HG03571 (cell line): ENCODE results near the gene ATP10D.
"Not testable (repeated sequence)": the region's sequence is repeated elsewhere in the genome, so short reads cannot be mapped to it uniquely, and the experiment has no call there.

Source experiments
- ATAC-seq: cut with Tn5 transposase; IDR thresholded peaks from one replicate; pipeline ENCODE4 v1.9.1; 2021; ENCODE audit not compliant: unreplicated experiment

The ATP10D gene

GRCh38 chr4:47486727-47487126, 1.7 kb downstream of the ATP10D start:
- not testable (repeated sequence) for ATAC-seq

GRCh38 chr4:47488706-47489105, 3.6 kb downstream of the ATP10D start:
- no peak for ATAC-seq

- ATAC-seq: peak; percentile 54
Measured at GRCh38 chr4:47490550-47490949, 5.5 kb downstream of the ATP10D start.

- peak; percentile 40 for ATAC-seq
Measured at GRCh38 chr4:47493238-47494123, 8.4 kb downstream of the ATP10D start.

- no peak for ATAC-seq
Measured at GRCh38 chr4:47494124-47494430, 9.0 kb downstream of the ATP10D start.

GRCh38 chr4:47498899-47499298, 13.8 kb downstream of the ATP10D start:
- ATAC-seq: no peak

GRCh38 chr4:47499700-47500099, 14.6 kb downstream of the ATP10D start:
- peak; percentile 49 for ATAC-seq

- no peak for ATAC-seq
Measured at GRCh38 chr4:47500776-47501175, 15.7 kb downstream of the ATP10D start.

GRCh38 chr4:47505147-47505546, 20.1 kb downstream of the ATP10D start:
- no peak for ATAC-seq

GRCh38 chr4:47505666-47506065, 20.6 kb downstream of the ATP10D start:
- no peak for ATAC-seq

GRCh38 chr4:47510506-47511143, 25.6 kb downstream of the ATP10D start:
- peak; percentile 98 for ATAC-seq

GRCh38 chr4:47513461-47513860, 28.4 kb downstream of the ATP10D start:
- no peak for ATAC-seq

GRCh38 chr4:47519239-47519883, 34.3 kb downstream of the ATP10D start:
- ATAC-seq: peak; percentile 99

- no peak for ATAC-seq
Measured at GRCh38 chr4:47525154-47525819, 40.2 kb downstream of the ATP10D start.

- ATAC-seq: no peak
Measured at GRCh38 chr4:47526281-47526680, 41.2 kb downstream of the ATP10D start.

- not testable (repeated sequence) for ATAC-seq
Measured at GRCh38 chr4:47528646-47529045, 43.6 kb downstream of the ATP10D start.

GRCh38 chr4:47530801-47531200, 45.7 kb downstream of the ATP10D start:
- no peak for ATAC-seq

- ATAC-seq: peak; percentile 99
Measured at GRCh38 chr4:47531241-47531953, 46.3 kb downstream of the ATP10D start.

- ATAC-seq: no peak
Measured at GRCh38 chr4:47531954-47532321, 46.9 kb downstream of the ATP10D start.

- ATAC-seq: no peak
Measured at GRCh38 chr4:47532658-47533057, 47.6 kb downstream of the ATP10D start.
